22Rv1 (cell line): ENCODE data around the gene RASGEF1C.

Experiments
- CTCF ChIP-seq: fragments of 450-650 bp; IDR thresholded peaks from 2 replicates; pipeline ENCODE4 v1.5.1; 2017; ENCODE audit warnings: mild to moderate bottlenecking
- ZFX ChIP-seq: fragments of 450-650 bp; IDR thresholded peaks from 2 replicates; pipeline ENCODE4 v1.6.1; 2017; ENCODE audit warnings: antibody characterized with exemption, borderline replicate concordance

GRCh38 chr5:180111273-180112002 lies 97.6 kb downstream of the RASGEF1C start:
- TF ChIP-seq CTCF (no peak), ZFX (no peak)
